ENCODE results near the gene CPZ. TPM values are rescaled to one million over a fixed set of nuclear protein-coding genes. Genes with fewer than 3 reads are reported as not detected.

The CPZ gene
- polyA plus RNA-seq, 1 donor (not counting 4 experiments of a cell fraction or from before 2014, with no cell fraction given): not detected

DNA sequence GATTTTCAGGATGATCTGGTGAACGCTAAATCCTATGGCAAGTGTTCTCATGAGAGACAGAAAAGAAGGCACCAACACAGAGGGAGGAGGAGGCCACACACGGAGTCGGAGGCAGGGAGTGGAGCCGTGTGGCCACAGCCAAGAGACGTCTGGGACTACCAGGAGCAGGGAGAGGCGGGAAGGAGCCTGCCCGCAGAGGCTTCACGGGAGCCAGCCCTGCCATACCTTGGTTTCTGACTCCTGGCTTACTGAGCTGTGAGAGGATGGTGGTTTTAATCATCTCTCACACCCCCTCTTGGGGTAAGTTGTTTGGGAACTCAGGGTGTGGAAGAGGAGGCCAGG lies 45.8 kb upstream of the CPZ start:
- dilution Hi-C loops (cut with MboI; ENCODE audit: extremely low pct_ligation_motif_present, low sequenced_read_pairs): no loop called here
- Histone ChIP-seq H3K79me2 (ENCODE audit: control insufficient read depth, insufficient read depth, low read length) (no peaks in the 10 kb centered on the region), H2AFZ (ENCODE audit: control insufficient read depth, low read length) (no peak overlapping the region), H3K27ac (ENCODE audit: control insufficient read depth, insufficient read depth, low read length) (no peak overlapping the region), H3K4me1 (ENCODE audit: control insufficient read depth, extremely low read depth, insufficient read depth, low read length) (peaks cover 11% of the 10 kb centered on the region), H3K9me3 (ENCODE audit: control insufficient read depth, low read depth, low read length) (no peaks in the 10 kb centered on the region), H3K27me3 (ENCODE audit: control insufficient read depth, extremely low read depth, insufficient read depth, low read length) (peaks cover 3% of the 10 kb centered on the region), H3K4me2 (ENCODE audit: control insufficient read depth, extremely low read depth, insufficient read depth, low read depth, low read length) (no peak overlapping the region), H3K4me3 (ENCODE audit: control insufficient read depth in 2 of 3, extremely low read depth in 1 of 3, insufficient read depth in 2 of 3, low read depth in 1 of 3, low read length in 3 of 3) (no peak overlapping the region), H3K9ac (ENCODE audit: control insufficient read depth, extremely low read depth, insufficient read depth, low read length) (no peak overlapping the region), H3K9me1 (ENCODE audit: control insufficient read depth, extremely low read depth, insufficient read depth, low read length) (no peaks in the 10 kb centered on the region), H4K20me1 (ENCODE audit: control insufficient read depth, extremely low read depth, insufficient read depth, low read length) (no peaks in the 10 kb centered on the region), H3K36me3 (ENCODE audit: control insufficient read depth in 2 of 2, extremely low read depth in 1 of 2, insufficient read depth in 2 of 2, low read length in 2 of 2) (no peaks in the 10 kb centered on the region)
- no peak for FAIRE-seq
- TF ChIP-seq CTCF (optimal IDR thresholded peaks at IDR 0.05 in 1 of 3, IDR thresholded peaks at IDR 0.05 in 1 of 3, conservative IDR thresholded peaks at IDR 0.05 in 1 of 3; ENCODE audit: extremely low read depth in 1 of 3, insufficient read depth in 2 of 3, low read length in 3 of 3) (no peak), EZH2 (IDR thresholded peaks at IDR 0.05; ENCODE audit: low read length) (no peak)
- no peak for DNase-seq (ENCODE audit: low read depth, low spot score)

- H3K27ac ChIP-seq (ENCODE audit: control insufficient read depth, insufficient read depth, low read length): no peak overlapping the region
- DNase-seq (ENCODE audit: low read depth, low spot score) (peak; percentile 35), FAIRE-seq (no peak)
- H3K4me1 ChIP-seq (ENCODE audit: control insufficient read depth, extremely low read depth, insufficient read depth, low read length): peaks cover 11% of the 10 kb centered on the region
- dilution Hi-C loops (cut with MboI; ENCODE audit: extremely low pct_ligation_motif_present, low sequenced_read_pairs): no loop called here
- H3K27me3 ChIP-seq (ENCODE audit: control insufficient read depth, extremely low read depth, insufficient read depth, low read length): peaks cover 4% of the 10 kb centered on the region
- H3K4me2 ChIP-seq (ENCODE audit: control insufficient read depth, extremely low read depth, insufficient read depth, low read depth, low read length): no peak overlapping the region
- H3K36me3 ChIP-seq (ENCODE audit: control insufficient read depth in 2 of 2, extremely low read depth in 1 of 2, insufficient read depth in 2 of 2, low read length in 2 of 2): no peaks in the 10 kb centered on the region
- no peaks in the 10 kb centered on the region for H4K20me1 ChIP-seq (ENCODE audit: control insufficient read depth, extremely low read depth, insufficient read depth, low read length)
- H2AFZ ChIP-seq (ENCODE audit: control insufficient read depth, low read length): no peak overlapping the region
- H3K9ac ChIP-seq (ENCODE audit: control insufficient read depth, extremely low read depth, insufficient read depth, low read length): no peak overlapping the region
- H3K9me1 ChIP-seq (ENCODE audit: control insufficient read depth, extremely low read depth, insufficient read depth, low read length): no peaks in the 10 kb centered on the region
- TF ChIP-seq EZH2 (IDR thresholded peaks at IDR 0.05; ENCODE audit: low read length) (no peak), CTCF (optimal IDR thresholded peaks at IDR 0.05 in 1 of 3, IDR thresholded peaks at IDR 0.05 in 1 of 3, conservative IDR thresholded peaks at IDR 0.05 in 1 of 3; ENCODE audit: extremely low read depth in 1 of 3, insufficient read depth in 2 of 3, low read length in 3 of 3) (peak in 2 of 3 experiments; percentile 33 to 37)
- H3K4me3 ChIP-seq (ENCODE audit: control insufficient read depth in 2 of 3, extremely low read depth in 1 of 3, insufficient read depth in 2 of 3, low read depth in 1 of 3, low read length in 3 of 3): no peak overlapping the region
- no peaks in the 10 kb centered on the region for H3K9me3 ChIP-seq (ENCODE audit: control insufficient read depth, low read depth, low read length)
- no peaks in the 10 kb centered on the region for H3K79me2 ChIP-seq (ENCODE audit: control insufficient read depth, insufficient read depth, low read length)
Measured at GRCh38 chr4:8547108-8547911, 45.3 kb upstream of the CPZ start.
